Chondrocyte (in vitro differentiated cells): ENCODE data around the gene IPO4. TPM values are rescaled to one million over a fixed set of nuclear protein-coding genes. Genes with fewer than 3 reads are reported as not detected.

Experiments
- DNase-seq: peaks from one replicate; pipeline ENCODE4 v3.0.0; 2021; ENCODE audit warnings: mixed read lengths, low spot score
- H3K27ac Mint-ChIP-seq: one replicate; pipeline ENCODE4 v1.8.0; 2021; ENCODE audit warnings: mild to moderate bottlenecking, moderate library complexity, mixed read lengths; ENCODE audit not compliant: unreplicated experiment
- H3K27me3 Mint-ChIP-seq: 2 replicates; pipeline ENCODE4 v1.8.0; 2021; ENCODE audit warnings: low read depth, mixed read lengths
- H3K36me3 Mint-ChIP-seq: 2 replicates; pipeline ENCODE4 v1.8.0; 2021; ENCODE audit warnings: low read depth, mixed read lengths
- H3K4me1 Mint-ChIP-seq: 2 replicates; pipeline ENCODE4 v1.8.0; 2021; ENCODE audit warnings: low read depth, mild to moderate bottlenecking, mixed read lengths
- H3K4me3 Mint-ChIP-seq: one replicate; pipeline ENCODE4 v1.8.0; 2021; ENCODE audit warnings: mild to moderate bottlenecking, moderate library complexity, mixed read lengths; ENCODE audit not compliant: unreplicated experiment
- H3K9me3 Mint-ChIP-seq: 2 replicates; pipeline ENCODE4 v1.8.0; 2021; ENCODE audit warnings: low read depth, mixed read lengths
- total RNA-seq: library from RNA; stranded (reverse); gene quantifications from 3 replicates; pipeline ENCODE4 v1.2.1, GENCODE V29; 2021
- TF ChIP-seq, protein P1 (sequence below): fragments of 200-600 bp; sonication (generic); IDR thresholded peaks from 2 replicates; pipeline ENCODE4 v1.5.0; 2021; ENCODE audit warnings: antibody characterized with exemption, mild to moderate bottlenecking, moderate library complexity

Gene IPO4
- total RNA-seq, 1 donor from 2014 or later = 26.7 TPM

DNA sequence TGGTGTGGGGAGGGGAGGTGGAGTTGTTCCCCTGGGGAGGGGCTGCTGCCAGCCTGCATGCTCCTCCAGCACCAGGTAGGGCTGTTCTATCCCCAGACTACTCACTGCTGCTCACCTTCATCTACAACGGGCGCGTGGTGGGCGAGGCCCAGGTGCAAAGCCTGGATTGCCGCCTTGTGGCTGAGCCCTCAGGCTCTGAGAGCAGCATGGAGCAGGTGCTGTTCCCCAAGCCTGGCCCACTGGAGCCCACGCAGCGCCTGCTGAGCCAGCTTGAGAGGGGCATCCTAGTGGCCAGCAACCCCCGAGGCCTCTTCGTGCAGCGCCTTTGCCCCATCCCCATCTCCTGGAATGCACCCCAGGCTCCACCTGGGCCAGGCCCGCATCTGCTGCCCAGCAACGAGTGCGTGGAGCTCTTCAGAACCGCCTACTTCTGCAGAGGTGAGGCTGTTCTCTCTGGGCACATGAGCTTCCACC lies 24.1 kb downstream of the IPO4 start:
- H3K36me3 Mint-ChIP-seq = peaks cover 38% of the 10 kb centered on the region
- no peaks in the 10 kb centered on the region for H3K9me3 Mint-ChIP-seq
- TF ChIP-seq, protein P1, sequence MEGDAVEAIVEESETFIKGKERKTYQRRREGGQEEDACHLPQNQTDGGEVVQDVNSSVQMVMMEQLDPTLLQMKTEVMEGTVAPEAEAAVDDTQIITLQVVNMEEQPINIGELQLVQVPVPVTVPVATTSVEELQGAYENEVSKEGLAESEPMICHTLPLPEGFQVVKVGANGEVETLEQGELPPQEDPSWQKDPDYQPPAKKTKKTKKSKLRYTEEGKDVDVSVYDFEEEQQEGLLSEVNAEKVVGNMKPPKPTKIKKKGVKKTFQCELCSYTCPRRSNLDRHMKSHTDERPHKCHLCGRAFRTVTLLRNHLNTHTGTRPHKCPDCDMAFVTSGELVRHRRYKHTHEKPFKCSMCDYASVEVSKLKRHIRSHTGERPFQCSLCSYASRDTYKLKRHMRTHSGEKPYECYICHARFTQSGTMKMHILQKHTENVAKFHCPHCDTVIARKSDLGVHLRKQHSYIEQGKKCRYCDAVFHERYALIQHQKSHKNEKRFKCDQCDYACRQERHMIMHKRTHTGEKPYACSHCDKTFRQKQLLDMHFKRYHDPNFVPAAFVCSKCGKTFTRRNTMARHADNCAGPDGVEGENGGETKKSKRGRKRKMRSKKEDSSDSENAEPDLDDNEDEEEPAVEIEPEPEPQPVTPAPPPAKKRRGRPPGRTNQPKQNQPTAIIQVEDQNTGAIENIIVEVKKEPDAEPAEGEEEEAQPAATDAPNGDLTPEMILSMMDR = no peak
- H3K27ac Mint-ChIP-seq = no peak overlapping the region
- H3K4me1 Mint-ChIP-seq = peaks cover 20% of the 10 kb centered on the region
- H3K27me3 Mint-ChIP-seq = no peaks in the 10 kb centered on the region
- H3K4me3 Mint-ChIP-seq = no peak overlapping the region
- DNase-seq = peak; percentile 80

DNA sequence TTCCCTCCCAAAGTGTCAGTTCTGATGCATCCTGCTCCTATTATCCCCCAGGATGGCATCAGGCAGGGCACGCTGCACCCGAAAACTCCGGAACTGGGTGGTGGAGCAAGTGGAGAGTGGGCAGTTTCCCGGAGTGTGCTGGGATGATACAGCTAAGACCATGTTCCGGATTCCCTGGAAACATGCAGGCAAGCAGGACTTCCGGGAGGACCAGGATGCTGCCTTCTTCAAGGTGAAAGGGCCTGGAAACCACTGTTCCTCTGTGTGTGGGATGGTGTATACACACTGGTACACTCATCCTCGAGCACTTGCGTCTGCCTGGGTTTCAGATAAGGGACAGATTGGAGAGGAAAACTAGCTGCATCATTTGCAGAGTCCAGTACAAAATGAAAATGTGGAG lies 26.5 kb downstream of the IPO4 start:
- H3K27ac Mint-ChIP-seq = peak overlapping the region; percentile 85
- peak; percentile 40 for DNase-seq
- TF ChIP-seq, protein P1 = no peak
- peaks cover 32% of the 10 kb centered on the region for H3K36me3 Mint-ChIP-seq
- H3K4me1 Mint-ChIP-seq = peaks cover 20% of the 10 kb centered on the region
- peak overlapping the region; percentile 86 for H3K4me3 Mint-ChIP-seq
- no peaks in the 10 kb centered on the region for H3K9me3 Mint-ChIP-seq
- H3K27me3 Mint-ChIP-seq = no peaks in the 10 kb centered on the region

DNA sequence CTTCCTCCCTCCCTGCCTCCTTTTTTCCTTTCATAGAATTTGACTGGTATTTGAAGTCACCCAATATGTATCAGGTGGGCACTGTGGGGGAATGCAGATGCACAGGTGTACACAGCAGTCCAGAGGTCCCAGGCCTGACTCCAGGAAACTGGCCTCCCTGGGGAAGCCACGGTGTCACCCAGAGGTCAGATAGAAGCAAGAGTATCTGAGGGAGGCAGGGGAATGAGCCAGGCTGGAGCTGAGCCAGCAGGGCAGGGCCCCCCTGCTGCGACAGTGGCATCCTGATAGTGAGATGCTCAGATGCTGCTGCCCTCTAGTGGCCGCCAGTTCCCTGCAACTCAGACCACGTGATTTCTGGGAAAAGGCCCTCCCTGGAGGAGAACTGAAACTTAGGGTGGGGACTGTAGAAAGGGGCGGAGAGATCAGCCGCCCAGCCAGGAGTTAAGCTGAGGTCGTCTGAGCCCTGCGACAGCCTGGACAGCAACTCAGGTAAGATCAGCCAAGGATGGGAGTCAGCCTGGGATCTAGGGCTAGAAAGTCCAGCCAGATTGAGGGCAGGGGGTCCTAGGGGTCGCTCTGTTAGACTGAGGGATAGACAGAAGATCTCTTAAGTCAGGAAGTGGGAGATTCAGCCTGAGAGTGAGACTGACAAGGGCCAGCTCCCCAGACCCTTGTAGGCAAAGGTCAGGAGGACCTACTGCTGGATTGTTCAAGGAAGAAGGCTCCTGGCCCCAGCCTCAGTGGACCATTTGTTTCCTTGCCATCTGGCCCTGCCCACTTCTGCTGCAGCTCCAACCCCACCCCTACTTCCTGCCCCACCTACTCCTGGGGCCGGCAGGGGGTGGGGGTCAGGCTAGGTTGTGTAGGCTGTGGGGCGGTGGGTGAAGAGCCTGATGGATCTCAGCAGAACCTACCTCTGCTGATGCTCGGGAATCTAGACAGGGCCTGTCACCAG lies 27.5 kb downstream of the IPO4 start, which contains the start of gene IRF9:
IRF9 (plus strand) TSS at position 416 of the 955 bp plus-strand sequence. CDS start 880 bp downstream, outside the sequence.
- Mint-ChIP-seq H3K27me3 (no peaks in the 10 kb centered on the region), H3K9me3 (no peaks in the 10 kb centered on the region), H3K27ac (peak within 1 kb of the TSS; percentile 85), H3K4me3 (peak within 1 kb of the TSS; percentile 86), H3K4me1 (peaks cover 20% of the 10 kb centered on the region), H3K36me3 (peaks cover 32% of the 10 kb centered on the region)
- TF ChIP-seq, protein P1 = peak; percentile 98
- peak; percentile 95 for DNase-seq

DNA sequence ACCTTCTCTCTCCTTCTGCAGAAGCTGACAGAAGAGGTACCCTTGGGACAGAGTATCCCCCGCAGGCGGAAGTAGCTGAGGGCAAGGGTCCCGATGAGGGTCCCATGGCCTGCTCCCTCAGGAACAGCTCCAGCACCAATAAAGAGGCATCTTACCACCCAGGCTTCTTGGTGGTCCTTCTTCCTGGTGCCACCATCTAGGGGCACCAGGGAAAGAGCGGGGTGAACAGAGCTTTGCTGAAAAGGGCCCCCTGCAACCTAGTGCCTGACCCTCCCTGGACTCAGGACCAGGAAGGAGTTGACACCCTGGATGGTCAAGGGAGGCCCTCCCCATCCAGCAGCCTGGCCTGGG lies 28.1 kb downstream of the IPO4 start:
- peaks cover 32% of the 10 kb centered on the region for H3K36me3 Mint-ChIP-seq
- H3K4me1 Mint-ChIP-seq = peaks cover 20% of the 10 kb centered on the region
- H3K27me3 Mint-ChIP-seq = no peaks in the 10 kb centered on the region
- no peaks in the 10 kb centered on the region for H3K9me3 Mint-ChIP-seq
- TF ChIP-seq, protein P1 = no peak
- DNase-seq = peak; percentile 58
- H3K27ac Mint-ChIP-seq = peak overlapping the region; percentile 85
- peak overlapping the region; percentile 86 for H3K4me3 Mint-ChIP-seq

DNA sequence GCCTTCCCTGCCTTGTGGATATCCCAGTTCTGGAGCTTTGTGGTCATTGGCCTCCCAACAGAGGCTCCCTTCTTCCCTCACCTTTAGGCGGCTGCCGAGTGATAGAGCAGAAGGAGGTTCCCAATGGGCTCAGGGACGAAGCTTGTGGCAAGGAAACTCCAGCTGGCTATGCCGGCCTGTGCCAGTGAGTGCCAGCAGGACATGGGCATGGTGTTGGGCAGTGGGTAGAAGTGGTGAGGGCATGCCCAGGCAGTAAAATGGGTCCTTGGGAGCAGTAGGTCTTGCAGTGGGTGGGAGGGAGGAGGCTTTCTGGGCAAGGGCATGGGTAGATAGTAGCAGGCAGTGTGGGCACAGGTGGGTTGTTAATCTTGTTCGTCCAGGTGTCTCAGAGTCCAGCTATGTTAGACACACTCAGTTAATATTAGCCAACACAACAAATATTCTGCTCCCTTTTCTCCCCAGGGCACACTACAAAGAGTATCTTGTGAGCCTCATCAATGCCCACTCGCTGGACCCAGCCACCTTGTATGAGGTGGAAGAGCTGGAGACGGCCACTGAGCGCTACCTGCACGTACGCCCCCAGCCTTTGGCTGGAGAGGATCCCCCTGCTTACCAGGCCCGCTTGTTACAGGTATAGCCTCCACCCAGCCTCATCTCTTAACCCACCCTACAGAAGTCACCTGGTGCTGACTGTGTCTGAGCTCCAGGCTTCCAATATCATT lies 28.7 kb downstream of the IPO4 start:
- Mint-ChIP-seq H3K27me3 (no peaks in the 10 kb centered on the region), H3K4me3 (no peak overlapping the region), H3K36me3 (peaks cover 31% of the 10 kb centered on the region), H3K9me3 (no peaks in the 10 kb centered on the region), H3K4me1 (peaks cover 20% of the 10 kb centered on the region), H3K27ac (peak overlapping the region; percentile 22)
- DNase-seq = peak; percentile 73
- TF ChIP-seq, protein P1 = no peak
